Kidney epithelial cell (primary cell): ENCODE measurements around the gene ATCAY. TPM values are rescaled to one million over a fixed set of nuclear protein-coding genes. Genes with fewer than 3 reads are reported as not detected.

Experiments used
- DNase-seq: peaks from one replicate; pipeline ENCODE4 v3.0.0-alpha.2; 2010; ENCODE audit warnings: low read depth
- H3K27me3 ChIP-seq: 2 replicates; pipeline ENCODE4 v1.6.0; 2011; ENCODE audit warnings: low read length; ENCODE audit not compliant: control insufficient read depth, insufficient read depth
- H3K36me3 ChIP-seq: 2 replicates; pipeline ENCODE4 v1.5.1; 2011; ENCODE audit warnings: low read length; ENCODE audit not compliant: control insufficient read depth, insufficient read depth
- H3K4me3 ChIP-seq: 2 replicates; pipeline ENCODE4 v1.5.1; 2011; ENCODE audit warnings: low read depth, mild to moderate bottlenecking, control low read depth, low read length
- CTCF ChIP-seq: IDR thresholded peaks from 2 replicates; pipeline ENCODE4 v1.5.1; 2011; ENCODE audit warnings: mild to moderate bottlenecking, moderate library complexity, low read length, control low read depth, inconsistent platforms; ENCODE audit not compliant: insufficient read depth, poor library complexity, severe bottlenecking
- total RNA-seq: library from RNA; depleted of rRNA; stranded (reverse); fragments of >200 nt; gene quantifications from 2 replicates; pipeline ENCODE4 v1.2.3, GENCODE V29; 2015

The ATCAY gene
- total RNA-seq, 1 donor from 2014 or later, result not detected

- H3K4me3 ChIP-seq, result no peak overlapping the region
- H3K36me3 ChIP-seq, result no peaks in the 10 kb centered on the region
- no peak for DNase-seq
- H3K27me3 ChIP-seq, result no peaks in the 10 kb centered on the region
- no peak for TF ChIP-seq CTCF
These were observed 17.9 kb downstream of the ATCAY start for GRCh38 chr19:3898426-3898825.

DNA sequence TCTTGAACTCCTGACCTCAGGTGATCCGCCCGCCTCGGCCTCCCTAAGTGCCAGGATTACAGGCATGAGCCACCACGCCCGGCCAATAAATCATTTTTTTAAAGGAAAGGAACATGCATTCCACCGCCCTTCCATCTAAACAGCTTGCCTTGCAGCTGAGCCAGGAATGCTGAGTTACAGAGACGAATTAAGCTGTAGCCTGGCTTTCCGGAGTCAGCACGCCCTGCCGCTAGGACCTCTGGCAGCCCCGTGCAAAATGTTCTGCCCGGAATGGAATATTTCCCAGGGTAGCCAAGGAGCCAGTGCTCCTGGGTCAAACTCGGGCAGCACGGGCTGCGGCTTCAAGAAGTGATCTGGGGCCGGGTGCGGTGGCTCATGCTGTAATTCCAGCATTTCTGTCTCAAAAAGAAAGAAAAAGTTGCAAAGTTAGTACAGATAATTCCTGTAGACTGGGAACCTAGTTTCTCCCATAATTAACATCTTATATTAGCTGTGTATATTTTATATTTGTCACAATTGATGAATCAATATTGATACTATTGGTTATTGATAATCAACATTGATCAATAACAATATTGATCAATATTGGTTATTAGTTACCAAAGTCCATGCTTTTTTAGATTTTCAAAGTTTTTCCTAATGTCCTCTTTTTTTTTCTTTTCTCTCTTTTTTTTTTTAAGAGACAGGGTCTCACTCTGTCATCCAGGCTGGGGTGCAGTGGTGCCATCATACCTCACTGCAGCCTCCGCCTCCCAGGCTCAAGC is 19.2 kb downstream of the ATCAY start:
- TF ChIP-seq CTCF, result no peak
- Histone ChIP-seq H3K27me3 (no peaks in the 10 kb centered on the region), H3K4me3 (no peak overlapping the region), H3K36me3 (no peaks in the 10 kb centered on the region)
- no peak for DNase-seq

GRCh38 chr19:3902317-3902973 is 22.0 kb downstream of the ATCAY start:
- no peak for TF ChIP-seq CTCF
- no peaks in the 10 kb centered on the region for H3K27me3 ChIP-seq
- H3K36me3 ChIP-seq, result no peaks in the 10 kb centered on the region
- H3K4me3 ChIP-seq, result no peak overlapping the region
- no peak for DNase-seq

GRCh38 chr19:3904233-3904632 is 23.7 kb downstream of the ATCAY start:
- no peak for DNase-seq

DNA sequence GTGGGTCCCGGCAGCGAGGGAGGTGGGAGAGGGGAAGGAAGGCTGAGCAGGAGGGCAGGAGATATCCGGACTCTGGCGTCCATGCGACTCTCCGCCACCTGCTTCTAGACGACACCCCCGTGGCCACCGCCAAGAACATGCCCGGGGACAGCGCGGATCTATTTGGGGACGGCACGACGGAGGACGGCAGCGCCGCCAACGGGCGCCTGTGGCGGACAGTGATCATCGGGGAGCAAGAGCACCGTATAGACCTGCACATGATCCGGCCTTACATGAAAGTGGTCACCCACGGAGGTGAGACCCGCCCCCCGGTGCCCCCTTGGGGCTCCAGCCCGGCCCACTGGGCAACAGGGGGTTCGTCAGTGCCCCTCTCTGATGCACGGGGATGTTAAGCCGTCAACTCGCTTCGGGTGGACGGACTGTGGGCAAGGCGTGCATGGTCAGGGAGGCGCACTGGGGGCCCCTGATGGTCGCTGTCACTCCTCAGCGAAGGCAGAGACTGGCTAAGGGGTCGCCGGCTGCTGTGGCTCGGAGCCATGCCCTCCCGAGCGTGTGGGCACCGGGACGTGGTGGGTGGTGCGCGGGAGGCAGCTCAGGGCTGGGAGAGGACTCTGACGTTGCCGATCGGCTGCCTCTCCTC is 27.3 kb downstream of the ATCAY start:
- no peak for TF ChIP-seq CTCF
- no peak for DNase-seq
- no peak overlapping the region for H3K4me3 ChIP-seq
- no peaks in the 10 kb centered on the region for H3K27me3 ChIP-seq
- no peaks in the 10 kb centered on the region for H3K36me3 ChIP-seq

More at GRCh38 chr19:3904233-3904632, 23.7 kb downstream of the ATCAY start:
- H3K4me3 ChIP-seq, result no peak overlapping the region
- H3K27me3 ChIP-seq, result no peaks in the 10 kb centered on the region
- H3K36me3 ChIP-seq, result no peaks in the 10 kb centered on the region
- no peak for TF ChIP-seq CTCF
